ENCODE measurements around the gene NEIL3. TPM values are rescaled to one million over a fixed set of nuclear protein-coding genes. Genes with fewer than 3 reads are reported as not detected.

The NEIL3 gene, protein sequence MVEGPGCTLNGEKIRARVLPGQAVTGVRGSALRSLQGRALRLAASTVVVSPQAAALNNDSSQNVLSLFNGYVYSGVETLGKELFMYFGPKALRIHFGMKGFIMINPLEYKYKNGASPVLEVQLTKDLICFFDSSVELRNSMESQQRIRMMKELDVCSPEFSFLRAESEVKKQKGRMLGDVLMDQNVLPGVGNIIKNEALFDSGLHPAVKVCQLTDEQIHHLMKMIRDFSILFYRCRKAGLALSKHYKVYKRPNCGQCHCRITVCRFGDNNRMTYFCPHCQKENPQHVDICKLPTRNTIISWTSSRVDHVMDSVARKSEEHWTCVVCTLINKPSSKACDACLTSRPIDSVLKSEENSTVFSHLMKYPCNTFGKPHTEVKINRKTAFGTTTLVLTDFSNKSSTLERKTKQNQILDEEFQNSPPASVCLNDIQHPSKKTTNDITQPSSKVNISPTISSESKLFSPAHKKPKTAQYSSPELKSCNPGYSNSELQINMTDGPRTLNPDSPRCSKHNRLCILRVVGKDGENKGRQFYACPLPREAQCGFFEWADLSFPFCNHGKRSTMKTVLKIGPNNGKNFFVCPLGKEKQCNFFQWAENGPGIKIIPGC
- total RNA-seq: 6.7 and 14.6 TPM in 2 replicates

DNA sequence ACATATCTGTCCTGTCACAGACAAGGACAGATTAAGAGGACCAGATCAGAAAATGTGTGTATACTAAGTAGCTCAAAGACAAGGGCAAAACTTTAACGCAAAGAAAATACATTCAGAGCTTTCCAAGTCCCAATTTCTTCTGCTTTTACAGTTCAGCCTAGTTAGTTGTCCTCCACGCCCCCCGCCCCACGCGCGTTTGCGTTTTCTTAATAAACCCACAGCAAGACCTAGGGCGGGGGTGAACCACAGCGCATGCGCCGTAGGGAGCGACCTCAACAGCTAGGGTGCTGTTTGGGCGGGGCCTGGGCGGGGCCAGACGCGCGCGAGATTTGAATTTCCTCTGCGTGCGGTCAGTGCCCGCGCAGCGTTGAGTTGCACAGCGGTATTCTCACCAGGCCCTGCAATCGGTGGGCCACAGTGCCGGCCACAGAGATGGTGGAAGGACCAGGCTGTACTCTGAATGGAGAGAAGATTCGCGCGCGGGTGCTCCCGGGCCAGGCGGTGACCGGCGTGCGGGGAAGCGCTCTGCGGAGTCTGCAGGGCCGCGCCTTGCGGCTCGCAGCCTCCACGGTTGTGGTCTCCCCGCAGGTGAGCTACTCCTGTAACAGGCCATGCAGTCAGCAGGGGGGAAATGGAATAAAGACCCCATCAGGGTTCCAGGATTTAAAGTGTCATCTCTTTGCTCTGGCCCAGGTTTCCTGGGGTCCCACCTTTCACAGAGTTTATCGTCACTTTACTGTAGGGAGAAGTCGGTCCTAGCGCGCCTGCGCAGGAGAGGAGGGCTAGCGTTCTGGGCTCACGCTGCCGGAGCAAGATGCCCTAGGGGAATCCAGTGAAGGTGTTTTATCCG, at the start of gene NEIL3:
NEIL3 (plus strand) TSS at position 353 of the 850 bp plus-strand sequence; CDS start at position 433, 80 bp downstream.

Other genes starting within 250 kb of the NEIL3 start
- gene AGA, start 132.6 kb downstream of the NEIL3 start, total RNA-seq: 76.3 and 87.2 TPM in 2 replicates

Data from uterine smooth muscle cell (primary cell).